ENCODE results near the gene ADAM10.

ADAM10 gene

GRCh38 chr15:58571491-58571890 is 178.0 kb downstream of the ADAM10 start:
- DNase-seq, result no peak

- no peak for DNase-seq
Measured at GRCh38 chr15:58569455-58569854, 180.1 kb downstream of the ADAM10 start.

- DNase-seq, result no peak
Measured at GRCh38 chr15:58568157-58568571, 181.3 kb downstream of the ADAM10 start.

GRCh38 chr15:58566029-58566428 is 183.5 kb downstream of the ADAM10 start:
- no peak for DNase-seq

- no peak for DNase-seq
Measured at GRCh38 chr15:58565619-58566018, 183.9 kb downstream of the ADAM10 start.

- no peak for DNase-seq
Measured at GRCh38 chr15:58564981-58565380, 184.5 kb downstream of the ADAM10 start.

- peak; percentile 13 for DNase-seq
Measured at GRCh38 chr15:58562135-58562534, 187.4 kb downstream of the ADAM10 start.

- DNase-seq, result no peak
Measured at GRCh38 chr15:58561321-58561720, 188.2 kb downstream of the ADAM10 start.

GRCh38 chr15:58559904-58560588 is 189.5 kb downstream of the ADAM10 start:
- DNase-seq, result no peak

- DNase-seq, result no peak
Measured at GRCh38 chr15:58558777-58559176, 190.7 kb downstream of the ADAM10 start.

- DNase-seq, result no peak
Measured at GRCh38 chr15:58556541-58556940, 193.0 kb downstream of the ADAM10 start.

GRCh38 chr15:58556028-58556361 is 193.5 kb downstream of the ADAM10 start:
- DNase-seq, result no peak

GRCh38 chr15:58555162-58556027 is 194.1 kb downstream of the ADAM10 start:
- DNase-seq, result no peak

- DNase-seq, result no peak
Measured at GRCh38 chr15:58554758-58555157, 194.7 kb downstream of the ADAM10 start.

GRCh38 chr15:58553365-58553918 is 196.1 kb downstream of the ADAM10 start:
- no peak for DNase-seq

- no peak for DNase-seq
Measured at GRCh38 chr15:58552505-58553364, 196.8 kb downstream of the ADAM10 start.

- no peak for DNase-seq
Measured at GRCh38 chr15:58551764-58552504, 197.6 kb downstream of the ADAM10 start.

GRCh38 chr15:58551084-58551763 is 198.3 kb downstream of the ADAM10 start:
- DNase-seq, result no peak

- DNase-seq, result no peak
Measured at GRCh38 chr15:58549785-58550074, 199.8 kb downstream of the ADAM10 start.

GRCh38 chr15:58549013-58549784 is 200.3 kb downstream of the ADAM10 start:
- no peak for DNase-seq

Data from NCI-H510A treated with DMSO at 0.1 percent for 48 hours (cell line).